PC-9 (cell line): ENCODE data around the gene CD86.

Experiments used
- EZH2 ChIP-seq: fragments of 200-600 bp; sonication (generic); IDR thresholded peaks from 2 replicates; pipeline ENCODE4 v1.8.0; 2017; ENCODE audit warnings: antibody characterized with exemption, low read depth
- TF ChIP-seq, protein P1 (sequence below): fragments of 200-600 bp; sonication (generic); conservative IDR thresholded peaks from 2 replicates; pipeline ENCODE4 v1.6.1; 2017; ENCODE audit warnings: mixed run types, antibody characterized with exemption, mild to moderate bottlenecking, moderate library complexity

DNA sequence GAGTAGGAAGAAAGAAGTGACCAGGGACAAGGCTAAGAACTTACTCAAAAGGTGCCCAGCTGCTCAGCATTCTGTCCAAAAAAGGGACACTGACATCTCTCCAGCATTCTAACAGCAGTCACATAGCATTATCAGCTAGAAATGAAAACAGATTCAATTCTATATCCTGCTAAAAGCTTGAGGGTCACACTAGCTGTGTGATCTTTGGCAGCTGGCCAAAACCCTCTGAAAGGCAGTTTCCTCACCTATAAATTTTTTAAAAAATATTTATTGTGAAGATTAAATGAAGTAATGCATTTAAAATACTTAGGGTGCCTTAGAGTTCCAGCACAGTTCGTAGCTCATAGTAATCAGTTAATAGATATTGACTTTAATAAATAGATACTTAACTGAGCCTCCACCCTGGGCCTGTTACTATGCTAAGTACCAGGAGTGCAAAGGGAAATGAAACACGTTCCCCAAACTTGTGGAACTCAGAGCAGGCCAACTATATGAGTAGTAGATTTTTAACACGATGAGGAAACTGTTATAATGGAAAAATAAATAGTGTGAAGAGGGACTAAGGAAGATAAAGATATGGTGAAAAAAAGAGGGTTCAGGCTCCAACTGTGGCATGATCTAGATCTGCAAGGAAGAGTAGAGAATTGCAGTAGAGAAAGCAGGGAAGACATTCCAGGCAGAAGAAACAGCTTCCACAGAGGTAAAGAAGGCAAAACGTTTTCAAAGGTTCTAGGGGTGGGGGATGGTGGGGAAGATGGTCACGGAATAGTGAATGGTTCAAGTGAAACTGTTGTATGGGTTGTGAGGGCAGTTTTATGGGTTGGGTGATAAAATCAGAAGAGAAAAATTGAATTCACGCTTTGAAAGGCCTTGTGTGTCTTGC lies 11.4 kb downstream of the CD86 start:
- TF ChIP-seq, protein P1, sequence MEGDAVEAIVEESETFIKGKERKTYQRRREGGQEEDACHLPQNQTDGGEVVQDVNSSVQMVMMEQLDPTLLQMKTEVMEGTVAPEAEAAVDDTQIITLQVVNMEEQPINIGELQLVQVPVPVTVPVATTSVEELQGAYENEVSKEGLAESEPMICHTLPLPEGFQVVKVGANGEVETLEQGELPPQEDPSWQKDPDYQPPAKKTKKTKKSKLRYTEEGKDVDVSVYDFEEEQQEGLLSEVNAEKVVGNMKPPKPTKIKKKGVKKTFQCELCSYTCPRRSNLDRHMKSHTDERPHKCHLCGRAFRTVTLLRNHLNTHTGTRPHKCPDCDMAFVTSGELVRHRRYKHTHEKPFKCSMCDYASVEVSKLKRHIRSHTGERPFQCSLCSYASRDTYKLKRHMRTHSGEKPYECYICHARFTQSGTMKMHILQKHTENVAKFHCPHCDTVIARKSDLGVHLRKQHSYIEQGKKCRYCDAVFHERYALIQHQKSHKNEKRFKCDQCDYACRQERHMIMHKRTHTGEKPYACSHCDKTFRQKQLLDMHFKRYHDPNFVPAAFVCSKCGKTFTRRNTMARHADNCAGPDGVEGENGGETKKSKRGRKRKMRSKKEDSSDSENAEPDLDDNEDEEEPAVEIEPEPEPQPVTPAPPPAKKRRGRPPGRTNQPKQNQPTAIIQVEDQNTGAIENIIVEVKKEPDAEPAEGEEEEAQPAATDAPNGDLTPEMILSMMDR: no peak
- no peak for TF ChIP-seq EZH2
